ENCODE measurements around the gene FRAS1. TPM values are rescaled to one million over a fixed set of nuclear protein-coding genes. Genes with fewer than 3 reads are reported as not detected.

The FRAS1 gene
- total and polyA plus RNA-seq, 4 experiments from 2014 or later = not detected

GRCh38 chr4:78092850-78093249, 35.7 kb downstream of the FRAS1 start:
- H3K36me3 ChIP-seq (ENCODE audit: insufficient read depth, low read length) = no peaks in the 10 kb centered on the region
- no peak overlapping the region for H3K27ac ChIP-seq (ENCODE audit: low read depth, low read length)
- H3K36me3 Mint-ChIP-seq = no peaks in the 10 kb centered on the region
- peaks cover 0 to 5% (median 0%) of the 10 kb centered on the region in 8 donors for H3K9me3 Mint-ChIP-seq
- CTCF ChIA-PET (ENCODE audit: partially characterized antibody) = no interaction called here
- H3K27me3 ChIP-seq (ENCODE audit: insufficient read depth, low read length) = no peaks in the 10 kb centered on the region
- no peak overlapping the region for H3K27ac Mint-ChIP-seq
- no peaks in the 10 kb centered on the region for H3K4me1 ChIP-seq (ENCODE audit: insufficient read depth, low read length)
- H3K27me3 Mint-ChIP-seq = peaks cover 3 to 6% of the 10 kb centered on the region in 2 donors
- H3K4me3 ChIP-seq (ENCODE audit: low read length in 2 of 2) = no peak overlapping the region
- intact Hi-C loops (cut with micrococcal nuclease) = no loop called here
- POLR2A ChIA-PET (ENCODE audit: partially characterized antibody) = no interaction called here
- no peaks in the 10 kb centered on the region for H3K9me3 ChIP-seq (ENCODE audit: control insufficient read depth in 1 of 2, low read length in 2 of 2)
- no peak for DNase-seq
- H3K4me3 Mint-ChIP-seq = no peak overlapping the region
- H3K4me1 Mint-ChIP-seq = no peaks in the 10 kb centered on the region

GRCh38 chr4:78095081-78095480, 38.0 kb downstream of the FRAS1 start:
- Mint-ChIP-seq H3K27me3 (peaks cover 3 to 6% of the 10 kb centered on the region in 2 donors), H3K4me1 (no peaks in the 10 kb centered on the region), H3K36me3 (no peaks in the 10 kb centered on the region), H3K9me3 (peaks cover 0 to 5% (median 0%) of the 10 kb centered on the region in 8 donors), H3K4me3 (no peak overlapping the region), H3K27ac (no peak overlapping the region)
- H3K4me1 ChIP-seq (ENCODE audit: insufficient read depth, low read length) = no peaks in the 10 kb centered on the region
- H3K36me3 ChIP-seq (ENCODE audit: insufficient read depth, low read length) = no peaks in the 10 kb centered on the region
- ChIA-PET POLR2A (ENCODE audit: partially characterized antibody) (no interaction called here), CTCF (ENCODE audit: partially characterized antibody) (no interaction called here)
- intact Hi-C loops (cut with micrococcal nuclease) = no loop called here
- no peak overlapping the region for H3K4me3 ChIP-seq (ENCODE audit: low read length in 2 of 2)
- H3K27me3 ChIP-seq (ENCODE audit: insufficient read depth, low read length) = no peaks in the 10 kb centered on the region
- H3K9me3 ChIP-seq (ENCODE audit: control insufficient read depth in 1 of 2, low read length in 2 of 2) = no peaks in the 10 kb centered on the region
- H3K27ac ChIP-seq (ENCODE audit: low read depth, low read length) = no peak overlapping the region
- DNase-seq = no peak

GRCh38 chr4:78099058-78099457, 41.9 kb downstream of the FRAS1 start:
- Histone ChIP-seq H3K4me1 (ENCODE audit: insufficient read depth, low read length) (no peaks in the 10 kb centered on the region), H3K4me3 (ENCODE audit: low read length in 2 of 2) (no peak overlapping the region), H3K27ac (ENCODE audit: low read depth, low read length) (no peak overlapping the region), H3K36me3 (ENCODE audit: insufficient read depth, low read length) (no peaks in the 10 kb centered on the region), H3K27me3 (ENCODE audit: insufficient read depth, low read length) (no peaks in the 10 kb centered on the region), H3K9me3 (ENCODE audit: control insufficient read depth in 1 of 2, low read length in 2 of 2) (no peaks in the 10 kb centered on the region)
- intact Hi-C loops (cut with micrococcal nuclease) = no loop called here
- no peaks in the 10 kb centered on the region for H3K4me1 Mint-ChIP-seq
- ChIA-PET POLR2A (ENCODE audit: partially characterized antibody) (no interaction called here), CTCF (ENCODE audit: partially characterized antibody) (no interaction called here)
- H3K27ac Mint-ChIP-seq = no peak overlapping the region
- no peak overlapping the region for H3K4me3 Mint-ChIP-seq
- no peaks in the 10 kb centered on the region for H3K36me3 Mint-ChIP-seq
- peaks cover 0 to 6% of the 10 kb centered on the region in 2 donors for H3K27me3 Mint-ChIP-seq
- H3K9me3 Mint-ChIP-seq = peaks cover 0 to 5% (median 0%) of the 10 kb centered on the region in 8 donors
- no peak for DNase-seq

- Histone ChIP-seq H3K27me3 (ENCODE audit: insufficient read depth, low read length) (no peaks in the 10 kb centered on the region), H3K4me1 (ENCODE audit: insufficient read depth, low read length) (no peaks in the 10 kb centered on the region), H3K27ac (ENCODE audit: low read depth, low read length) (no peak overlapping the region), H3K9me3 (ENCODE audit: control insufficient read depth in 1 of 2, low read length in 2 of 2) (no peaks in the 10 kb centered on the region), H3K36me3 (ENCODE audit: insufficient read depth, low read length) (no peaks in the 10 kb centered on the region), H3K4me3 (ENCODE audit: low read length in 2 of 2) (no peak overlapping the region)
- ChIA-PET CTCF (ENCODE audit: partially characterized antibody) (no interaction called here), POLR2A (ENCODE audit: partially characterized antibody) (no interaction called here)
- intact Hi-C loops (cut with micrococcal nuclease) = no loop called here
- Mint-ChIP-seq H3K27ac (no peak overlapping the region), H3K9me3 (peaks cover 0 to 5% (median 1%) of the 10 kb centered on the region in 8 donors), H3K36me3 (no peaks in the 10 kb centered on the region), H3K27me3 (peaks cover 0 to 6% of the 10 kb centered on the region in 2 donors), H3K4me3 (no peak overlapping the region), H3K4me1 (no peaks in the 10 kb centered on the region)
- DNase-seq = no peak
Observed at GRCh38 chr4:78100060-78100459, 42.9 kb downstream of the FRAS1 start.

- no peaks in the 10 kb centered on the region for H3K9me3 ChIP-seq (ENCODE audit: control insufficient read depth in 1 of 2, low read length in 2 of 2)
- ChIA-PET POLR2A (ENCODE audit: partially characterized antibody) (no interaction called here), CTCF (ENCODE audit: partially characterized antibody) (no interaction called here)
- H3K27me3 ChIP-seq (ENCODE audit: insufficient read depth, low read length) = no peaks in the 10 kb centered on the region
- H3K4me1 ChIP-seq (ENCODE audit: insufficient read depth, low read length) = no peaks in the 10 kb centered on the region
- no peak overlapping the region for H3K27ac ChIP-seq (ENCODE audit: low read depth, low read length)
- Mint-ChIP-seq H3K27me3 (peaks cover 0 to 5% of the 10 kb centered on the region in 2 donors), H3K4me3 (no peak overlapping the region), H3K27ac (no peak overlapping the region), H3K9me3 (peaks cover 0 to 9% (median 0%) of the 10 kb centered on the region in 8 donors), H3K36me3 (no peaks in the 10 kb centered on the region), H3K4me1 (no peaks in the 10 kb centered on the region)
- intact Hi-C loops (cut with micrococcal nuclease) = no loop called here
- H3K4me3 ChIP-seq (ENCODE audit: low read length in 2 of 2) = no peak overlapping the region
- H3K36me3 ChIP-seq (ENCODE audit: insufficient read depth, low read length) = no peaks in the 10 kb centered on the region
- DNase-seq = no peak
Observed at GRCh38 chr4:78119698-78120097, 62.6 kb downstream of the FRAS1 start.

GRCh38 chr4:78120144-78120880, 63.2 kb downstream of the FRAS1 start:
- Histone ChIP-seq H3K9me3 (ENCODE audit: control insufficient read depth in 1 of 2, low read length in 2 of 2) (no peaks in the 10 kb centered on the region), H3K36me3 (ENCODE audit: insufficient read depth, low read length) (no peaks in the 10 kb centered on the region), H3K4me3 (ENCODE audit: low read length in 2 of 2) (no peak overlapping the region), H3K27ac (ENCODE audit: low read depth, low read length) (no peak overlapping the region), H3K4me1 (ENCODE audit: insufficient read depth, low read length) (no peaks in the 10 kb centered on the region), H3K27me3 (ENCODE audit: insufficient read depth, low read length) (no peaks in the 10 kb centered on the region)
- no peak for DNase-seq
- peaks cover 0 to 9% (median under 1%) of the 10 kb centered on the region in 8 donors for H3K9me3 Mint-ChIP-seq
- intact Hi-C loops (cut with micrococcal nuclease) = no loop called here
- no peak overlapping the region for H3K27ac Mint-ChIP-seq
- POLR2A ChIA-PET (ENCODE audit: partially characterized antibody) = no interaction called here
- no peak overlapping the region for H3K4me3 Mint-ChIP-seq
- CTCF ChIA-PET (ENCODE audit: partially characterized antibody) = no interaction called here
- H3K27me3 Mint-ChIP-seq = peaks cover 2 to 9% of the 10 kb centered on the region in 2 donors
- H3K4me1 Mint-ChIP-seq = no peaks in the 10 kb centered on the region
- no peaks in the 10 kb centered on the region for H3K36me3 Mint-ChIP-seq

- no peak for DNase-seq
- POLR2A ChIA-PET (ENCODE audit: partially characterized antibody) = no interaction called here
- H3K4me3 Mint-ChIP-seq = no peak overlapping the region
- no peak overlapping the region for H3K27ac Mint-ChIP-seq
- H3K9me3 Mint-ChIP-seq = peaks cover 0 to 9% (median 1%) of the 10 kb centered on the region in 8 donors
- H3K27ac ChIP-seq (ENCODE audit: low read depth, low read length) = no peak overlapping the region
- no peaks in the 10 kb centered on the region for H3K4me1 Mint-ChIP-seq
- H3K36me3 ChIP-seq (ENCODE audit: insufficient read depth, low read length) = no peaks in the 10 kb centered on the region
- no peaks in the 10 kb centered on the region for H3K36me3 Mint-ChIP-seq
- H3K27me3 Mint-ChIP-seq = peaks cover 2 to 10% of the 10 kb centered on the region in 2 donors
- no peak overlapping the region for H3K4me3 ChIP-seq (ENCODE audit: low read length in 2 of 2)
- H3K9me3 ChIP-seq (ENCODE audit: control insufficient read depth in 1 of 2, low read length in 2 of 2) = no peaks in the 10 kb centered on the region
- H3K27me3 ChIP-seq (ENCODE audit: insufficient read depth, low read length) = no peaks in the 10 kb centered on the region
- intact Hi-C loops (cut with micrococcal nuclease) = no loop called here
- no peaks in the 10 kb centered on the region for H3K4me1 ChIP-seq (ENCODE audit: insufficient read depth, low read length)
- CTCF ChIA-PET (ENCODE audit: partially characterized antibody) = no interaction called here
Observed at GRCh38 chr4:78121338-78121904, 64.3 kb downstream of the FRAS1 start.

Measured in CD4-positive, alpha-beta memory T cell (primary cell).